ENCODE results near the gene C1RL.

The C1RL gene

GRCh38 chr12:7106082-7106481 lies 2.9 kb downstream of the C1RL start:
- Histone ChIP-seq H3F3A (ENCODE audit: insufficient read depth) (no peaks in the 10 kb centered on the region; the same call in 1 of the 2 replicates), H3K79me2 (ENCODE audit: insufficient read depth, low read length) (no peaks in the 10 kb centered on the region), H3K9me3 (ENCODE audit: insufficient read depth, low read length) (peaks cover 7% of the 10 kb centered on the region), H3K27me3 (ENCODE audit: low read length) (no peaks in the 10 kb centered on the region), H3K27ac (ENCODE audit: low read depth, low read length) (no peak overlapping the region), H3K9me2 (replicated peaks; ENCODE audit: insufficient read depth, low read length) (no peaks in the 10 kb centered on the region), H3K9ac (ENCODE audit: low read length) (no peak overlapping the region), H3K4me2 (ENCODE audit: low read depth, low read length, poor library complexity, severe bottlenecking) (no peak overlapping the region), H2AFZ (ENCODE audit: low read depth, low read length, severe bottlenecking) (no peak overlapping the region), H4K20me1 (ENCODE audit: low read depth, low read length) (no peaks in the 10 kb centered on the region), H3K36me3 (ENCODE audit: low read length) (no peaks in the 10 kb centered on the region; the same call in 1 of the 2 replicates), H3K4me3 (ENCODE audit: insufficient read depth, low read length, poor library complexity, severe bottlenecking) (no peak overlapping the region)
- TF ChIP-seq CTCF (IDR thresholded peaks at IDR 0.05; ENCODE audit: insufficient read depth, low read length, poor library complexity, severe bottlenecking) (no peak), EZH2phosphoT487 (conservative IDR thresholded peaks at IDR 0.05; ENCODE audit: low read length) (no peak)

GRCh38 chr12:7103837-7104584 lies 5.0 kb downstream of the C1RL start:
- no peak overlapping the region for H3K4me3 ChIP-seq (ENCODE audit: insufficient read depth, low read length, poor library complexity, severe bottlenecking)
- H3K27ac ChIP-seq (ENCODE audit: low read depth, low read length), result no peak overlapping the region
- no peak for TF ChIP-seq EZH2phosphoT487 (conservative IDR thresholded peaks at IDR 0.05; ENCODE audit: low read length)
- no peak for TF ChIP-seq CTCF (IDR thresholded peaks at IDR 0.05; ENCODE audit: insufficient read depth, low read length, poor library complexity, severe bottlenecking)
- H3K79me2 ChIP-seq (ENCODE audit: insufficient read depth, low read length), result no peaks in the 10 kb centered on the region
- no peak overlapping the region for H3K4me2 ChIP-seq (ENCODE audit: low read depth, low read length, poor library complexity, severe bottlenecking)
- H3K27me3 ChIP-seq (ENCODE audit: low read length), result no peaks in the 10 kb centered on the region
- no peaks in the 10 kb centered on the region; the same call in 1 of the 2 replicates for H3F3A ChIP-seq (ENCODE audit: insufficient read depth)
- H3K36me3 ChIP-seq (ENCODE audit: low read length), result no peaks in the 10 kb centered on the region; the same call in 1 of the 2 replicates
- H2AFZ ChIP-seq (ENCODE audit: low read depth, low read length, severe bottlenecking), result no peak overlapping the region
- peaks cover 7% of the 10 kb centered on the region for H3K9me3 ChIP-seq (ENCODE audit: insufficient read depth, low read length)
- no peak overlapping the region for H3K9ac ChIP-seq (ENCODE audit: low read length)
- H3K9me2 ChIP-seq (replicated peaks; ENCODE audit: insufficient read depth, low read length), result no peaks in the 10 kb centered on the region
- no peaks in the 10 kb centered on the region for H4K20me1 ChIP-seq (ENCODE audit: low read depth, low read length)

- Histone ChIP-seq H3K27ac (ENCODE audit: low read depth, low read length) (no peak overlapping the region), H2AFZ (ENCODE audit: low read depth, low read length, severe bottlenecking) (no peak overlapping the region)
Measured at GRCh38 chr12:7102582-7102981, 6.4 kb downstream of the C1RL start.

More at GRCh38 chr12:7102582-7102981, 6.4 kb downstream of the C1RL start:
- Histone ChIP-seq H3K4me3 (ENCODE audit: insufficient read depth, low read length, poor library complexity, severe bottlenecking) (no peak overlapping the region), H4K20me1 (ENCODE audit: low read depth, low read length) (no peaks in the 10 kb centered on the region), H3K9me3 (ENCODE audit: insufficient read depth, low read length) (peaks cover 7% of the 10 kb centered on the region), H3F3A (ENCODE audit: insufficient read depth) (no peaks in the 10 kb centered on the region; the same call in 1 of the 2 replicates), H3K27me3 (ENCODE audit: low read length) (no peaks in the 10 kb centered on the region), H3K9ac (ENCODE audit: low read length) (no peak overlapping the region), H3K4me2 (ENCODE audit: low read depth, low read length, poor library complexity, severe bottlenecking) (no peak overlapping the region), H3K36me3 (ENCODE audit: low read length) (no peaks in the 10 kb centered on the region; the same call in 1 of the 2 replicates), H3K79me2 (ENCODE audit: insufficient read depth, low read length) (no peaks in the 10 kb centered on the region), H3K9me2 (replicated peaks; ENCODE audit: insufficient read depth, low read length) (no peaks in the 10 kb centered on the region)
- TF ChIP-seq EZH2phosphoT487 (conservative IDR thresholded peaks at IDR 0.05; ENCODE audit: low read length) (no peak), CTCF (IDR thresholded peaks at IDR 0.05; ENCODE audit: insufficient read depth, low read length, poor library complexity, severe bottlenecking) (no peak)
